ENCODE data around the gene CAPN12.

DNA sequence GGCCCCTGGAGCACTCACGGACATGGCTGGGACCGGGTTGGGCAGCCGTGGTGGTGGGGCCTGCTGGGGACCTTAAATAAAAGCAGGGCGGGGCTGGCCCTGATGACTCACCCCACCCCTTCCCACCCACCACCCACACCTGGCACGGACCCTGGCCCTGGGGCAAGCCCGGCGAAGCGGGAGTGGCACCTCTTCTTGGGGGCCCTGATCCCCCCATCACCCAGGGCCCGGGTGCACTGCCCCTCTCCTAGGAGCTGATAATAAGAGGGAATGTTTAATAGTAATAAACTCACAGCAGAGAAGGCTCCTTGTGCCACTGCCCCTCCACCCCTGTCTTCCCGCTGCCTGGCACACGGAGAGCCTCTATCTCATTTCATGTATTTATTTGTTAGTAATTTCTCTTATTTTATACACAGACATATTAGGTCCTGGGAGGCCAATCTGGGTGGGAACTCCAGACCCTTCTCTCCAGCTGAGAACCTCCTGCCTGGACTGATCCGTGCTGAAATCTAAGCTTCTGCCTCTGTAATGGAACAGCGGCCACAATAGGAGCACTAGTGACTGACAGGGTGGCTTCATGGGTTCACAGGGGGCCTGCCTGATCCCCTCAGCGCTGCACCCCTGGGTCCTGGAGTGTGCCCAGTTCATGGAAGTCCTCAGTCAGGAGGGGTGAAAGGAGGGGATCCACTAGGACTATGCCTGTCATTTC is 29.3 kb upstream of the CAPN12 start, which contains the start of gene LGALS7:
- TF ChIP-seq GATA2 (IDR thresholded peaks at IDR 0.05; ENCODE audit: low read depth, low read length), result no peak
- no peak for TF ChIP-seq GATA3 (IDR thresholded peaks at IDR 0.05; ENCODE audit: low read depth, low read length)

All from SH-SY5Y (cell line).